Stimulated activated CD4-positive, alpha-beta T cell treated with anti-CD3 and anti-CD28 coated beads, Interleukin-15, amount 100 ng/mL, for 48 hours (primary cell): ENCODE data around the gene LENG9.

ENCODE experiments used
- DNase-seq, 2 donors: peaks; one replicate each; pipeline ENCODE4 v3.0.0-alpha.2; 2020; ENCODE audit warnings: low read depth in 2 of 2

LENG9 gene

DNA sequence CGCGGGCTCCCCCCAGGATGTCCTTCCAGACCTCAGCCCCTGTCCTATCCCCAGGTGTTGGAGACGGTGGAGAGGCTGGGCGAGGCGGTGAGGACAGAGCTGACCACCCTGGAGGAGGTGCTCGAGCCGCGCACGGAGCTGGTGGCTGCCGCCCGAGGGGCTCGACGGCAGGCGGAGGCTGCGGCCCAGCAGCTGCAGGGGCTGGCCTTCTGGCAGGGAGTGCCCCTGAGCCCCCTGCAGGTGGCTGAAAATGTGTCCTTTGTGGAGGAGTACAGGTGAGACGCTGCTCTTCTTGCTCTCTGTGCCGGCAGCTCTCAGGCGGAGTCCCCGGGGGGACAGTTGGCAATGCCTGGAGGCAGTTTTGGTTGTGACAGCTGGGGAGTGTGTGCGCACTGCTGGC lies 41.4 kb downstream of the LENG9 start:
- DNase-seq: no peak

DNA sequence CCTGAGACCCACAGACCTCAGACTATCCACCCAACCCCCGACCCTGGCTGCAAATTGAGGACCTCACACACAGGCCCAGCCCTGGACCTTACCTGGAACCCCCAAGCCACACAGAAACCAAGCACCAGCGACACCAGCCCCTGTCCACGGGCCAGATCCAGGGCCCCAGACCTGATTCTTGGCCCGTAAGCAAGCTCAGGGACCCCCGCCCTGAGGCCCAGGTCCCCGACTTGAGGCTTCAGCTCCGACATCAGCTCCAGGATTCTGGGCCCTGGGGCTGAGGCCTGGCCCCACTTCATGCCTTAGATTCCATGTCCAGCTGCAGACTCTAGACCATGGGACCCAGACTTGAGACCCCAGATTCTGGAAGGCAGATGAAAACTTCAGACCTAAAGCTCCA lies 42.1 kb downstream of the LENG9 start:
- no peak for DNase-seq

DNA sequence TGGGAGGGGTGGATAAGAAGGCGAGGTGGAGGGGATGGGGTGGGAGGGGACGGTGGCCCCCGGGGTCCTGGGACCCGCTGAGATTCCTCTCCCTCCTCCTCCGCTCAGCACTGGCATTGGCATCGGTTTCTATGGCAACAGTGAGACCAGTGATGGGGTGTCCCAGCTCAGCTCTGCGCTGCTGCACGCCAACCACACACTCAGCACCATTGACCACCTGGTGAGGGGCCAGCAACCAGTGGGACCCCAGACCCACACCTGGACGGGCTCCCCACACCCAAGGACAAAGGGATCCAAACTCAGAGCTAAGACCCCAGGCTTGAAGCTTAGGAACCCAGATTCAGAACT lies 42.4 kb downstream of the LENG9 start:
- no peak for DNase-seq

DNA sequence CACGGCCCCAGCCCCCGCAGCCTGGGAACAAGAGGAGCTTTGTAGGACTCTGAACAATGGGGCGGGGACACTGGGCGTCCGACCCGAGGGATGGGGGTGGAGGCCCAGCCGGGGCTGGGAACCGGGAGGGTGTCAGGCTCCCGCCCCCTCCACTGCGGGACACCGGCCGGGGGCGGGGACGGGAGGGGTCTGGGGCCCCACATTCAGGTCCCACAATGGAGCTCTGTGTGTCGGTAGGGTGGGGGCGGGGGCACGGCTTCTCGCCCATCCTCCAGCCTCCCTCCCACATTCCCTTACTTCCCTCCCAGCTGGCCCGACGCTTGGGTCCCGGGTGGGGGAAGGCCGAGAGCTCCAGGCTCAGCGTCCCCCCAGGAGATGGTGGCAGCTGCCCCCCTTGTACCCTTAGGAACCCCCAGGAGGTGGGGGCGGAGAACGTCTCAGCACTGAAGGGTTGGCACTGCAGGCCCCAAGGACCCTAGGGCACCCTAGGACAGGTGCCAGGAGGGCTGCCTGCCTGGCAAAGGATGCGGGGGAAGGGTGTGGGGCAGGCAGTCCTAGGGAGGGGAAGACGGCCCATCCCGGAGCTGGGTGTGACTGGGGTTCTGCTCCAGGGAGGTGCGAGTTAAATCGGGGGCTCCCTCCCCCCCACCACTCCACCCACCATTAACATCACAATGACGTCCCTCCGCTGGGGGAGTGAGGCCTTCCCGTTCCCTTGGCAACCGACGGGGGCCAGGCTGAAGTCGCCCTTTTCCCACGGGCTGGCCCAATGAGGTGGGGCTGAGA lies 43.0 kb downstream of the LENG9 start:
- DNase-seq: no peak

- no peak for DNase-seq
Observed at GRCh38 chr19:54420068-54420382, 43.6 kb downstream of the LENG9 start.

DNA sequence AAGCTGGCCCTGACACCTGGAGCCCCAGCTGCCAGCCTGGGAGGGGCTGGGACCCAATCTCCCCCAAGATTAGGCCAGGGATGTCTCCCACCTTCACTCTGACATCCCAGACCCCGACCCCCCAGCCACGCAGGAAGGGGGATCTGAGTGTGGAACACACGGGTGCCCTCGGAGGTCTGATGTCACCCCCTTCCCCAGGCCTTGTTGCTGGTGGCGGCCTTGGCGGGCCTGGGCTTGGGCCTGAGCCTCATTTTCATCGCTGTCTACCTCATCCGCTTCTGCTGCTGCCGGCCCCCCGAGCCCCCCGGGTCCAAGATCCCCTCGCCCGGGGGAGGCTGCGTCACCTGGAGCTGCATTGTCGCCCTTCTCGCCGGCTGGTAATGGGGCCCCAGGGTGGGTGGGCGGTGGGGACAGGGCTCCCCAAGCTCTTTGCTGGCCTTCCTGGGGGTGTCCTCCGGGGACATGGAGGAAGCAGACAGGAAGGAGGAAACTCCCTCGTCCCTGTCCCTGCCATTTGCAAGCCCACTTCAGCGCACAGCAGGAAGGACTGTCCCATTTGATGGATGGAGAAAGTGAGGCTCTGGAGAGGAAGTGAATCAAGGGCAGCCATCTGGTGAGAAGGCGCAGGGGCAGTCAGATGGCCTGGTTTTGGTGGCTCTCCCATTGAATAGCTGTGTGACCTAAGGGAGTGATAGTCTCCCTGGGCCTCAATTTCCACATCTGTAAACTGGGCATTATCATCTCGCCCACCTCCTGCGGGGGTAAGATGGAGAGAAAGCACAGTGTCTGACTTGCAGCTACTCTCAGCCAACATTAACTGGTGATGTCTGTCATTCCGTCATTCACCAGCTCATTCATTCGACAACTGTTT lies 44.4 kb downstream of the LENG9 start:
- no peak for DNase-seq

DNA sequence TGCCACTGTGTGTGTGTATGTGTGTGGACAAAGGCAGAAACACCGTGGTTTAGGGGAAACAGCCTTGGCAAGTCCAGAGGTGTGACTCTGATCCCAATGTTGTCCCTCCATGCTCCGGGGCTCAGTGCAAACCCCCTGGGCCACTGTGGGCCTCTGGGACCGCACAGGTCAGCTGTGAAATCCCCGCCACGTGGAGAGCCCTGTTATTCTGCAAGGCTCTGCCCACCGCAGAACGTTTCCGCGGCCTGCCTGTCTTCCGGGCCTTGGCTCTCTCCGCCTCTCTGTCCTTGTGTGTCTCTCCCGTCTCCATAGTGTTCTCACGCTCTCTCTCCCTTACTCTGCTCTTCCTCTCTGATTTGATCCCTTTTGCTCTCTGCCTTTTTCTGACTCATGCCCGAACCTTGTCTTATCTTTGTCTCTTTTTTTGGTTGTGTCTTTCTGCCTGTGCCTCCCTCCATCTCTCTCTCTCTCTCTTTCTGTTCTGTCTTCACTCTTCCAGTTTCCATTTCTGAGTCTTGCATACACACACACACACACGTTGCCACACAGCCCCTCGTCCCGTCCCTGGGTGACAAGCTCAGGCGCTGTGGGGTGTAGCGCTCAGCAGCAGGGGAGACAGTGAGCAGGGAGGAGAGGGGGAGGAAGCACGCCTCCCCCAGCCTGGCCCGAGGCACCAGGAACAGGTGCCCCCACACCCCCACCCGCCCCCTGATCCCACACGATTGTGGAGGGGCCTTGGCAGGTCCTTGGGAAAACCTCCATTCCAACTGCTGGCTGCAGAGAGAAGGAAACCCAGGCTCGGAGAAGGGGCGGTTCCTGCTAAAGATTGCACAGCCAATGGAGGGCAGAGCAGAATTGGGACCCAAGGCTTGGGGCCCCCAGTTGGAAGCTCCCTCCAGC lies 45.3 kb downstream of the LENG9 start:
- no peak for DNase-seq

- DNase-seq: no peak
Observed at GRCh38 chr19:54416695-54417491, 46.7 kb downstream of the LENG9 start.

DNA sequence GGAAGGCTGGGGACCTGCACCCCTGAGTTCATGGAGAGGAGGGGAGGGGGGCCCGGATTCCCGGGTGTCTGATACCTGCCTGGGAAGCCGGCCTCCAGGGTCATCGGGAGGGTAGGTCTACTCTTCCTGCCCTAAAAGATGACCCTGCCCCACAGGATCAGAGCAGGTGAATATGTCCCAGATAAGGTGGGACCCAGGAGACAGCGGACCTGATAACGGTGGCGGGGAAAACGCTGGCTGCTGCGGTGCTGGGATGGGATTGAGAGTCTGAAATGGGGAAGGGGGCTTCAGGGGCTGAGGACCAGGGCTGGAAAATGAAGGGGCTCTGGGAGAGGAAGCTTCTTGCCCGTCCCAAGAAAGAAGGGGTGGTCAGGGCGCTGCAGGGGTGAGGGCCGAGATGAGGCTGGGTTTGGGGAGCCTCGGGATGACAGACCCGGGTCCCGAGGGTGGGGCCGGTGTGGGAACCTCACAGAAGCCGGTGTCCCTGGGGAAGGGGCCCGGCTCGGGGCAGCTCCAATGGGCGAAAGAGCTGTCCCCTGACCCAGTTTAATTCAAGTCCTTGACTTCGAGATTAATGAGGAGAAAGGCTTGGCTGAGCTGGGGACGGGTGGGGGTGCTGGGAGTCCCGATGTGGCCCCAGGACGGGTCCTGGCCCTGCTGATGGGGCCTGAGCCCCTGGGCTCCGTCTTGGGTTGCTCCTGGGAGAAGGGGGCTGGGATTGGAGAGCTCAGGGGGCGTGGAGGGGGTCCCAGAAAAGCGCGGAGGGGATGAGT lies 47.5 kb downstream of the LENG9 start:
- no peak for DNase-seq

- no peak for DNase-seq
Observed at GRCh38 chr19:54415208-54415900, 48.2 kb downstream of the LENG9 start, which contains the start of gene TTYH1. Gene TTYH1, plus strand, starts transcription at chr19:54415464. Its CDS starts 89 bp downstream, at chr19:54415553.

GRCh38 chr19:54414156-54414555 lies 49.4 kb downstream of the LENG9 start:
- DNase-seq: no peak

GRCh38 chr19:54412877-54413276 lies 50.7 kb downstream of the LENG9 start:
- no peak for DNase-seq
